Measurements from ENCODE around the gene PRKAR1B. TPM values are rescaled to one million over a fixed set of nuclear protein-coding genes. Genes with fewer than 3 reads are reported as not detected.

Gene PRKAR1B
- total RNA-seq, 1 experiment from 2014 or later, result 9.6 TPM

DNA sequence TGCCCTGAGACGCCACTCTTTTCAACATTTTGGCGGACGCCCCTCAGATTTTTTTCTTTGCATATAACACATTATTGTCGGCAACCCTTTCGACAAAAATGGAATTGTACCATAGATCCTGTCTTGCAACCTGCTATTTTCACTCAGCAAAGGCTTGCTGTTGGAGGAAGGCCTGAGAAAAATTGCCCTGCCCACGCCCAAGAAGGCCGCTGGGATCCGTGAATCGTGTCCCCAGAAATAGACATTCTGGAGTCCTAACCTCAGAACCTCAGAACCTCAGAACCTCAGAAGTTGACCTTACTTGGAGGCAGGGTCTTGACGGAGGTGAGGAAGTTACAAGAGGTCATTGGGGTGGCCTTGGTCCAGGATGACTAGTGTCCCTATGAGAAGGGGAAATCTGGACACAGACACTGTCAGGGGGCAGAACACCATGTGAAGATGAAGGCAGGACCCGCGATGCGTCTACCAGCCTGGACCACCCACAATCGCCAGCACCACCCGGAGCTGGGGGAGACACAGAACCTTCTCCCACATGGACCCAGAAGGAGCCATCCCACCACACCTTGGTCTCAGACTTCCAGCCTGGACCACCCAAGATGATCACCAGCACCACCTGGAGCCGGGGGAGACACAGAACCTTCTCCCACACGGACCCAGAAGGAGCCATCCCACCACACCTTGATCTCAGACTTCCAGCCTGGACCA is 19.6 kb downstream of the PRKAR1B start:
- H3K27me3 ChIP-seq (ENCODE audit: low read length), result no peaks in the 10 kb centered on the region
- no peaks in the 10 kb centered on the region for H3K9me3 ChIP-seq (ENCODE audit: low read length)
- H4K20me1 ChIP-seq (ENCODE audit: insufficient read depth, low read depth, low read length), result no peaks in the 10 kb centered on the region
- no peak overlapping the region for H2AFZ ChIP-seq (ENCODE audit: low read length)
- H3K4me1 ChIP-seq (ENCODE audit: low read length), result no peaks in the 10 kb centered on the region
- no peak overlapping the region for H3K4me2 ChIP-seq (ENCODE audit: low read depth, low read length, poor library complexity, severe bottlenecking)
- no peak overlapping the region for H3K4me3 ChIP-seq (ENCODE audit: low read length)
- H3K36me3 ChIP-seq (ENCODE audit: insufficient read depth, low read length), result peaks cover 17% of the 10 kb centered on the region
- H3K79me2 ChIP-seq (ENCODE audit: low read length), result peaks cover 28% of the 10 kb centered on the region
- H3K9ac ChIP-seq (ENCODE audit: low read length), result no peak overlapping the region
- DNase-seq, result no peak
- no peak overlapping the region for H3K27ac ChIP-seq (ENCODE audit: low read length)
- no peaks in the 10 kb centered on the region for H3K9me2 ChIP-seq (replicated peaks; ENCODE audit: insufficient read depth, low read length)

DNA sequence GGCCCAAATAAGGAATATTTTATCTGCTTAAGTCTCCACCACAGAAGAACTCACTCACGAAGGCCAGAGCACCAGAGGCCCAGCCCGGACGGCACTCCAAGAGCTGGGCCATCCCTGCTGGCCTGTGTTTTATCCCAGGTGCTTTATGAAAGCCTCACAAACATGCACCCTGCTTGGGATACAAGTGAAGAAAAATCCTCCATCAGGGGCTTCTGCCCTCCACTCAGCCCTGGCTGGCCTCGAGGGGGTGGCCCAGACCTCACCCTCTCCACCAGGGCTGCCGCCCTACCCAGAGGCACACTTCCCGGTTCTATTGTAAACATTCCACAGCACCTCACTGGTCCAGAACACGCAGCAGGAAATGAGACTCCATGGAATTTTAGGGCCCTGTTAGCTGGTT is 20.4 kb downstream of the PRKAR1B start:
- Histone ChIP-seq H3K4me2 (ENCODE audit: low read depth, low read length, poor library complexity, severe bottlenecking) (no peak overlapping the region), H3K9me3 (ENCODE audit: low read length) (no peaks in the 10 kb centered on the region), H2AFZ (ENCODE audit: low read length) (no peak overlapping the region), H3K9me2 (replicated peaks; ENCODE audit: insufficient read depth, low read length) (no peaks in the 10 kb centered on the region), H3K79me2 (ENCODE audit: low read length) (peaks cover 32% of the 10 kb centered on the region), H3K9ac (ENCODE audit: low read length) (no peak overlapping the region), H4K20me1 (ENCODE audit: insufficient read depth, low read depth, low read length) (no peaks in the 10 kb centered on the region), H3K27me3 (ENCODE audit: low read length) (no peaks in the 10 kb centered on the region), H3K27ac (ENCODE audit: low read length) (no peak overlapping the region), H3K4me3 (ENCODE audit: low read length) (no peak overlapping the region), H3K4me1 (ENCODE audit: low read length) (no peaks in the 10 kb centered on the region), H3K36me3 (ENCODE audit: insufficient read depth, low read length) (peaks cover 21% of the 10 kb centered on the region)
- DNase-seq, result no peak

DNA sequence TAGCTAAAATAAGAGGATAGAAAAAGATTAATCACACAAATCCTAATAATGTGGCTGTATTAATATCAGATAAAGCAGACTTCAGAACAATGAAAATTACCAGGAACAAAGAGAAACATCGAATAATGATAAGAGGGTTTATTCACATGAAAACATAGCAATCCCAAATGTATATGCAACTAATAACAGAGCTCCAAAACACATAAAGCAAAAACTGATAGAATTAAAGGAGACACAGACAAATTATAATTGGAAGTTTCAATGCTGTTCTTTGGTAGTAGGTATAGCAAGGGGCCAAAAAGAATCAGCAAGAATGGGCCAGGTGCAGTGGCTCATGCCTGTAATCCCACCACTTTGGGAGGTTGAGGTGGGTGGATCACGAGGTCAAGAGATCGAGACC is 24.0 kb downstream of the PRKAR1B start:
- Histone ChIP-seq H3K4me3 (ENCODE audit: low read length) (no peak overlapping the region), H3K9ac (ENCODE audit: low read length) (no peak overlapping the region), H3K36me3 (ENCODE audit: insufficient read depth, low read length) (peaks cover 44% of the 10 kb centered on the region), H3K9me3 (ENCODE audit: low read length) (no peaks in the 10 kb centered on the region), H3K4me2 (ENCODE audit: low read depth, low read length, poor library complexity, severe bottlenecking) (no peak overlapping the region), H3K9me2 (replicated peaks; ENCODE audit: insufficient read depth, low read length) (no peaks in the 10 kb centered on the region), H4K20me1 (ENCODE audit: insufficient read depth, low read depth, low read length) (no peaks in the 10 kb centered on the region), H2AFZ (ENCODE audit: low read length) (no peak overlapping the region), H3K4me1 (ENCODE audit: low read length) (no peaks in the 10 kb centered on the region), H3K27me3 (ENCODE audit: low read length) (no peaks in the 10 kb centered on the region), H3K79me2 (ENCODE audit: low read length) (peaks cover 46% of the 10 kb centered on the region), H3K27ac (ENCODE audit: low read length) (no peak overlapping the region)
- no peak for DNase-seq

DNA sequence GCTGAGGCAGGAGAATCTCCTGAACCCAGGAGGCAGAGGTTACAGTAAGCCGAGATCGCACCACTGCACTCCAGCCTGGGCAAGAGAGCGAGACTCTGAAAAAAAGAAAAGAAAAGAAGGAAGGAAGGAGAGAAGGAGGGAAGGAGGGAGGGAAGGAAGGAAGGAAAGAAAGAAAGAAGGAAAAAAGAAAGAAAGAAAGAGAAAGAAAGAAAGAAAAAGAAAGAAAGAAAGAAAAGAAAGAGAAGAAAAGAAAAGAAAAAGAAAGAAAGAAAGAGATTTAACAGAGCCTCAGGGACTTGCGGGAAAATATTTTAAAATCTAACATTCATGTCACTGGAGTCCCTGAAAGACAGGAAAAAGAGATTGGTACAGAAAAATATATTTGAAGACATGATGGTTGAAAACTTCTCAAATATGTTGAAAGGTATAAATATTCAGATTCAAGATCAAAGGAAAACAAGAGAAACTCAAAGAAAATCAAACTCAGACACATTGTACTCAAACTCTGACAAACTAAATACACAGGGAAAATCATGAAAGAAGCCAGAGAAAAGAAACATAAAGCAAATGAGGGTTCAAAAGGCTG is 25.9 kb downstream of the PRKAR1B start:
- Histone ChIP-seq H3K9ac (ENCODE audit: low read length) (no peak overlapping the region), H3K9me3 (ENCODE audit: low read length) (no peaks in the 10 kb centered on the region), H2AFZ (ENCODE audit: low read length) (no peak overlapping the region), H3K27me3 (ENCODE audit: low read length) (no peaks in the 10 kb centered on the region), H3K79me2 (ENCODE audit: low read length) (peaks cover 38% of the 10 kb centered on the region), H3K4me1 (ENCODE audit: low read length) (no peaks in the 10 kb centered on the region), H3K4me3 (ENCODE audit: low read length) (no peak overlapping the region), H3K36me3 (ENCODE audit: insufficient read depth, low read length) (peaks cover 42% of the 10 kb centered on the region), H4K20me1 (ENCODE audit: insufficient read depth, low read depth, low read length) (no peaks in the 10 kb centered on the region), H3K4me2 (ENCODE audit: low read depth, low read length, poor library complexity, severe bottlenecking) (no peak overlapping the region), H3K9me2 (replicated peaks; ENCODE audit: insufficient read depth, low read length) (no peaks in the 10 kb centered on the region), H3K27ac (ENCODE audit: low read length) (no peak overlapping the region)
- no peak for DNase-seq

DNA sequence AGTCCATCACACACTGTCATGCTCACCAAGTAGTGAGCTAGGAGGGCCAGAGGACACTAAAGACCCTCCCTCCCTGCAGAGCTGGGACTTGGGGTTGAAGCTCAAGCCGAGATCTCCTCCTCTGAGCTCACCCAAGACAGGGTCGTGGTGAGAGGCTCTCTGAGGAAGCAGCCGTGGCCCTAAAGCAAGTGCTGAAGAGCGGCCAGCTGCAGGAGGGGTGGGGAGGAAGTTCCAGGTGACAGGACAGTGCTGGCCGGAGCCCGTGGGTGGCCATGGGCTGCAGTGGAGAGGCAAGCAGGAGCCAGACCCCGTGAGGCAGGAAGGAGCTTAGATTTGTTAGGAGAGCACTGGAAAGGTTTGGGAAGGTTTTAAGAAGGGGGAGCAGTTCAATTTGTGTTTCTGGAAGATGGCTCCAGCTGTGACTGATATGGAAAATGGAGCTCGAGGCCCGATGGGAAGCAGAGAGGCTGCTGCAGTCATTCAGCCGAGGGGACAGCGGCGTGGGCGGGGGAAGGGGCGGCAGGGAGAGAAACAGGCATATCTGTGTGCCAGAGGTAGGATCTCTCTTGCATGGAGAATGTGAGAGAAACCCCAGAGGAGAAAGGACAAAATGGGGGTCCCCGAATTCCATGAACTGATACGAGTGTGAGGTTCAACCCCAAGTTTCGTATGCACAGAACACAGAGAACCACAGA is 27.5 kb downstream of the PRKAR1B start:
- H4K20me1 ChIP-seq (ENCODE audit: insufficient read depth, low read depth, low read length), result no peaks in the 10 kb centered on the region
- no peaks in the 10 kb centered on the region for H3K9me2 ChIP-seq (replicated peaks; ENCODE audit: insufficient read depth, low read length)
- H3K4me1 ChIP-seq (ENCODE audit: low read length), result no peaks in the 10 kb centered on the region
- H2AFZ ChIP-seq (ENCODE audit: low read length), result no peak overlapping the region
- no peaks in the 10 kb centered on the region for H3K9me3 ChIP-seq (ENCODE audit: low read length)
- no peak for DNase-seq
- no peak overlapping the region for H3K4me2 ChIP-seq (ENCODE audit: low read depth, low read length, poor library complexity, severe bottlenecking)
- H3K9ac ChIP-seq (ENCODE audit: low read length), result no peak overlapping the region
- no peak overlapping the region for H3K4me3 ChIP-seq (ENCODE audit: low read length)
- H3K27me3 ChIP-seq (ENCODE audit: low read length), result no peaks in the 10 kb centered on the region
- H3K36me3 ChIP-seq (ENCODE audit: insufficient read depth, low read length), result peaks cover 42% of the 10 kb centered on the region
- peaks cover 35% of the 10 kb centered on the region for H3K79me2 ChIP-seq (ENCODE audit: low read length)
- H3K27ac ChIP-seq (ENCODE audit: low read length), result no peak overlapping the region

DNA sequence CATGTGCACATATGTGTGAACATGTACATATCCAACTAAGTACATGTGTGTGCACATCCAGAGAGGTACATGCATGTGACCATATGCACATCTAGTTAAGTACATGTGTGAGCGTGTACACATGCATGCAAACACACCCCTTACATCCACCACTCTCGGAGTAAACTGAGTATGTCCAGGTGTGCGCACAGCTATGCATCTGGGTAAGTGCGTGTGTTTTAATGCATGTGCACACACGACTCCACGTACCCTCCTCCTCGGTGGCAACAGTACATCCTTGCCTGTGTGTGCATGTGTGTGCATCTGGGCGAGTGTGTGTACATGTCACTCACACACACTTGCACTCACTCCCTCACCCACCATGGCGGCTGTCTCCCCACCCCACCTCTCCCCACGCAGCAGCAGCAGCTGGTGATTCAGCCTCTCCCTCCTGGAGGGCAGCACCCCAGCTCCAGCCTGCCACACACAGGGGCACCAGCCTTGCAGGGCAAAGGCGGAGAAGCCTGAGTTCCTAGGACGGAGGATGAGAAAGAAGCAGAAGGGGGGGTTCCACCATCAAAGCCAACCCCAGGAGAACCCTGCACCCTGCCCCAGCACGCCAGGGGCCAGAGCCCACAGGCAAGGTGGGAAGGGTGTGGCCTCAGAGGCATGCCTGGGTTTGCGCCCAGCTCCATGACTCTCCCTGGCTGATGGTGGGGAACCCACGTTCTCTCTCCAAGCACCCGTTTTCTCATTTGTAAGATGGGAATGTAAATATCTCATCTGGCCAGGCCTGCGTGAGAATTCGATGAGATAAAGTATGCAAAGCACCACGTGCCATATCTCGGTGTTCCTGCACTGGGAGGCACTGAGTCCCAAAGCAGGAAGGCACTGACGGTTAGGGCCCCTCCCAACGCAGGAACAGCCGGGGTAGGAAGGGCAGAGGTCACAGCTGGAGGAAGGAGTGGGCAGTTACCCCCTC is 28.3 kb downstream of the PRKAR1B start:
- H2AFZ ChIP-seq (ENCODE audit: low read length), result no peak overlapping the region
- DNase-seq, result no peak

DNA sequence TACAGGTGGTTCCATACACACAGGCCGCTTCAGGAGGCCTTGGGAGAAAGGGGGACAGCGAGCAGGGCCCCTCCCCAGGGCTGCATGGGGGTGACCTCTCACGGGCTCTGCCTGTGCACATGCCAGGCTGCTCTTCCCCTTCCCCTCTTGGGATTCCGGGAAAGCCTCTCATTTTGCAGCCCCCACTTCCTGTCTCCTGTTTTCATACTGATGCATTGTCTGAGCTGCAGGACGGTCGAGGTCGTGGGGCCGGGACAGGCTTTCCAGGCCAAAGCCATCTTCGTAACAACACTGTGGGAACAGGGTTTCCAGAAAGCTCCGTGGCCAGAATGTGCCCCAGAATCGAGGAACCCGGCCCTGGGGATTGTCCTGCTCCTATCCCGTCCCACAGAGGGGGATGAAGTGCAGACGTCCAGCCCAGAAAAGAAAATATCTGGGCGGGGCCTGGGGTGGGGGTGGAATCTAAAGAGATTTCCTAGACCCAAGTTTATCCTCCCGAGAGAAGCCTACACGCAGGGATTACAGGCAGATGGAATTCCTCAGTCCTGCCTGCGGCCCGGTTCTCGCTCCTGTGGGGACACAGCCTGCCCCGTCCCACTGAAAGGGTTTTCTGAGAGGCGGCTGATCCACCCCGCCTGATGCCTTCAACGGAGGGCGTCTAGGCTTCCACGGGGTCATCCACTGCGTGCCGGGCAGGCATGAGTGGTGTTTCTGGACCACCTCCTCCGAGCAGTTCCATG is 30.1 kb downstream of the PRKAR1B start:
- H3K79me2 ChIP-seq (ENCODE audit: low read length), result peaks cover 17% of the 10 kb centered on the region
- no peak for DNase-seq
- no peak overlapping the region for H3K4me2 ChIP-seq (ENCODE audit: low read depth, low read length, poor library complexity, severe bottlenecking)
- no peak overlapping the region for H2AFZ ChIP-seq (ENCODE audit: low read length)
- no peaks in the 10 kb centered on the region for H3K27me3 ChIP-seq (ENCODE audit: low read length)
- peaks cover 37% of the 10 kb centered on the region for H3K36me3 ChIP-seq (ENCODE audit: insufficient read depth, low read length)
- H3K9me3 ChIP-seq (ENCODE audit: low read length), result no peaks in the 10 kb centered on the region
- no peak overlapping the region for H3K4me3 ChIP-seq (ENCODE audit: low read length)
- H3K4me1 ChIP-seq (ENCODE audit: low read length), result no peaks in the 10 kb centered on the region
- no peaks in the 10 kb centered on the region for H3K9me2 ChIP-seq (replicated peaks; ENCODE audit: insufficient read depth, low read length)
- no peaks in the 10 kb centered on the region for H4K20me1 ChIP-seq (ENCODE audit: insufficient read depth, low read depth, low read length)
- no peak overlapping the region for H3K27ac ChIP-seq (ENCODE audit: low read length)
- no peak overlapping the region for H3K9ac ChIP-seq (ENCODE audit: low read length)

More for the DNA sequence above, 28.3 kb downstream of the PRKAR1B start:
- Histone ChIP-seq H3K9ac (ENCODE audit: low read length) (no peak overlapping the region), H3K27me3 (ENCODE audit: low read length) (no peaks in the 10 kb centered on the region), H3K4me3 (ENCODE audit: low read length) (no peak overlapping the region), H3K79me2 (ENCODE audit: low read length) (peaks cover 28% of the 10 kb centered on the region), H3K27ac (ENCODE audit: low read length) (no peak overlapping the region), H3K4me2 (ENCODE audit: low read depth, low read length, poor library complexity, severe bottlenecking) (no peak overlapping the region), H4K20me1 (ENCODE audit: insufficient read depth, low read depth, low read length) (no peaks in the 10 kb centered on the region), H3K4me1 (ENCODE audit: low read length) (no peaks in the 10 kb centered on the region), H3K9me2 (replicated peaks; ENCODE audit: insufficient read depth, low read length) (no peaks in the 10 kb centered on the region), H3K36me3 (ENCODE audit: insufficient read depth, low read length) (peaks cover 37% of the 10 kb centered on the region), H3K9me3 (ENCODE audit: low read length) (no peaks in the 10 kb centered on the region)

Data from Karpas-422 (cell line).